Prostate gland (tissue), 2 donors: ENCODE data around the gene ATP5MC3.

ENCODE experiments used
- CTCF ChIP-seq, 4 experiments: fragments of 200-600 bp in 2 of 4; fragments of 450-650 bp in 2 of 4; sonication (generic) in 2 of 4; IDR thresholded peaks; 1 replicate in 3 of 4; 2 replicates in 1 of 4; pipeline ENCODE4 v1.5.1; 2016 to 2019; ENCODE audit warnings: antibody characterized with exemption in 4 of 4, mild to moderate bottlenecking in 2 of 4, moderate library complexity in 2 of 4
- POLR2AphosphoS5 ChIP-seq: sonication (generic); formaldehyde crosslinking; IDR thresholded peaks from one replicate; pipeline ENCODE4 v1.6.1; 2017; ENCODE audit warnings: antibody characterized with exemption

GRCh38 chr2:175181104-175181876 lies at the start of gene ATP5MC3:
- TF ChIP-seq CTCF (IDR thresholded peaks at IDR 0.05) (peak in 1 of 4 experiments; percentile 30), POLR2AphosphoS5 (peak; percentile 96)
